Fibroblast of lung (primary cell): ENCODE data around the gene C1S. TPM values are rescaled to one million over a fixed set of nuclear protein-coding genes. Genes with fewer than 3 reads are reported as not detected.
A peak's percentile ranks its signal among the peaks of the same experiment; 100 is the strongest.

Source experiments
- DNase-seq, 2 donors: peaks; one replicate each; pipeline versions ENCODE4 v3.0.0 to v3.0.0-alpha.2; 2010; ENCODE audit warnings: low read depth in 2 of 2
- H2AFZ ChIP-seq: 2 replicates; pipeline ENCODE4 v1.5.1; 2012; ENCODE audit warnings: low read length, control low read depth, inconsistent platforms
- H3K27ac ChIP-seq: 2 replicates; pipeline ENCODE4 v1.5.1; 2011; ENCODE audit warnings: low read length, control low read depth; ENCODE audit not compliant: insufficient read depth
- H3K27me3 ChIP-seq: 2 replicates; pipeline ENCODE4 v1.5.1; 2011; ENCODE audit warnings: mild to moderate bottlenecking, low read length; ENCODE audit not compliant: control insufficient read depth, insufficient read depth
- H3K36me3 ChIP-seq: 2 replicates; pipeline ENCODE4 v1.5.1; 2011; ENCODE audit warnings: low read length; ENCODE audit not compliant: control insufficient read depth, insufficient read depth
- H3K4me1 ChIP-seq: 2 replicates; pipeline ENCODE4 v1.5.1; 2011; ENCODE audit warnings: low read length; ENCODE audit not compliant: control insufficient read depth, insufficient read depth; ENCODE audit errors: extremely low read depth
- H3K4me2 ChIP-seq: 2 replicates; pipeline ENCODE4 v1.5.1; 2011; ENCODE audit warnings: low read length, control low read depth; ENCODE audit not compliant: insufficient read depth; ENCODE audit errors: extremely low read depth
- H3K4me3 ChIP-seq, 4 experiments: fragments of 200-600 bp in 1 of 4; sonication (generic) in 1 of 4; replicated peaks in 1 of 4; 2 replicates each; pipeline ENCODE4 v1.5.1; 2011 to 2016; ENCODE audit warnings: low read length in 4 of 4, low read depth in 3 of 4, mild to moderate bottlenecking in 3 of 4, control low read depth in 2 of 4, inconsistent platforms in 1 of 4, mixed read lengths in 1 of 4; ENCODE audit not compliant: insufficient read depth in 1 of 4; ENCODE audit errors: control extremely low read depth in 1 of 4
- H3K79me2 ChIP-seq: 2 replicates; pipeline ENCODE4 v1.5.1; 2012; ENCODE audit warnings: mild to moderate bottlenecking, low read length, inconsistent platforms; ENCODE audit not compliant: control insufficient read depth, insufficient read depth
- H3K9ac ChIP-seq: 2 replicates; pipeline ENCODE4 v1.5.1; 2011; ENCODE audit warnings: mild to moderate bottlenecking, low read length, control low read depth; ENCODE audit not compliant: insufficient read depth
- H3K9me3 ChIP-seq: 2 replicates; pipeline ENCODE4 v1.5.1; 2012; ENCODE audit warnings: low read depth, low read length; ENCODE audit not compliant: control insufficient read depth, insufficient read depth
- H4K20me1 ChIP-seq: 2 replicates; pipeline ENCODE4 v1.5.1; 2011; ENCODE audit warnings: low read length; ENCODE audit not compliant: control insufficient read depth, insufficient read depth; ENCODE audit errors: extremely low read depth
- CTCF ChIP-seq, 2 donors: IDR thresholded peaks in 1 of 2; conservative IDR thresholded peaks in 1 of 2; 1 replicate in 1 of 2; 2 replicates in 1 of 2; pipeline ENCODE4 v1.5.1; 2011 to 2012; ENCODE audit warnings: low read length in 2 of 2, control low read depth in 1 of 2, inconsistent platforms in 1 of 2, low read depth in 1 of 2, mild to moderate bottlenecking in 1 of 2
- EZH2 ChIP-seq: IDR thresholded peaks from 2 replicates; pipeline ENCODE4 v1.5.1; 2012; ENCODE audit warnings: low read length, control low read depth, mild to moderate bottlenecking; ENCODE audit errors: missing control alignments
- polyA plus RNA-seq, 2 donors: library from polyadenylated mRNA; depleted of rRNA in 1 of 2; stranded (reverse) in 1 of 2; unstranded in 1 of 2; fragments of >200 nt; gene quantifications; 2 replicates each; pipeline ENCODE4 v1.2.1, GENCODE V29; 2011 to 2012; ENCODE audit warnings: missing spikeins in 1 of 2
- total RNA-seq: library from RNA; depleted of rRNA; stranded (reverse); fragments of >200 nt; gene quantifications from 2 replicates; pipeline ENCODE4 v1.2.1, GENCODE V29; 2014

Gene C1S
- total and polyA plus RNA-seq, 2 donors (not counting 1 experiment from before 2014, with no cell fraction given) = 507 to 997 TPM

GRCh38 chr12:7113389-7113871 is 52.9 kb downstream of the C1S start:
- Histone ChIP-seq H4K20me1 (no peaks in the 10 kb centered on the region), H2AFZ (no peak overlapping the region), H3K9me3 (no peaks in the 10 kb centered on the region), H3K36me3 (peaks cover 4% of the 10 kb centered on the region), H3K79me2 (peaks cover 3% of the 10 kb centered on the region), H3K27me3 (no peaks in the 10 kb centered on the region), H3K4me1 (peaks cover 3% of the 10 kb centered on the region), H3K4me3 (no peak overlapping the region), H3K27ac (no peak overlapping the region), H3K9ac (no peak overlapping the region), H3K4me2 (no peak overlapping the region)
- DNase-seq = peak in 1 of 2 donors; percentile 63
- no peak for TF ChIP-seq EZH2
- peak; percentile 76 to 81 for TF ChIP-seq CTCF (conservative IDR thresholded peaks at IDR 0.05 in 1 of 2, IDR thresholded peaks at IDR 0.05 in 1 of 2; ENCODE audit: low read depth in 1 of 2, low read length in 2 of 2)

GRCh38 chr12:7114008-7114407 is 53.5 kb downstream of the C1S start:
- H3K27ac ChIP-seq = no peak overlapping the region
- TF ChIP-seq CTCF (conservative IDR thresholded peaks at IDR 0.05 in 1 of 2, IDR thresholded peaks at IDR 0.05 in 1 of 2; ENCODE audit: low read depth in 1 of 2, low read length in 2 of 2) (no peak), EZH2 (no peak)
- H2AFZ ChIP-seq = no peak overlapping the region
- no peak overlapping the region for H3K9ac ChIP-seq
- no peak overlapping the region for H3K4me3 ChIP-seq
- H3K27me3 ChIP-seq = no peaks in the 10 kb centered on the region
- no peak for DNase-seq
- H4K20me1 ChIP-seq = no peaks in the 10 kb centered on the region
- H3K9me3 ChIP-seq = no peaks in the 10 kb centered on the region
- H3K36me3 ChIP-seq = peaks cover 4% of the 10 kb centered on the region
- H3K79me2 ChIP-seq = no peaks in the 10 kb centered on the region
- H3K4me2 ChIP-seq = no peak overlapping the region
- peaks cover 3% of the 10 kb centered on the region for H3K4me1 ChIP-seq

GRCh38 chr12:7114851-7115250 is 54.3 kb downstream of the C1S start:
- TF ChIP-seq EZH2 (no peak), CTCF (conservative IDR thresholded peaks at IDR 0.05 in 1 of 2, IDR thresholded peaks at IDR 0.05 in 1 of 2; ENCODE audit: low read depth in 1 of 2, low read length in 2 of 2) (no peak)
- no peaks in the 10 kb centered on the region for H3K4me1 ChIP-seq
- H3K36me3 ChIP-seq = peaks cover 4% of the 10 kb centered on the region
- H3K27me3 ChIP-seq = no peaks in the 10 kb centered on the region
- H3K4me2 ChIP-seq = no peak overlapping the region
- H3K4me3 ChIP-seq = no peak overlapping the region
- no peaks in the 10 kb centered on the region for H4K20me1 ChIP-seq
- H2AFZ ChIP-seq = no peak overlapping the region
- H3K9me3 ChIP-seq = no peaks in the 10 kb centered on the region
- H3K79me2 ChIP-seq = no peaks in the 10 kb centered on the region
- no peak overlapping the region for H3K27ac ChIP-seq
- no peak for DNase-seq
- no peak overlapping the region for H3K9ac ChIP-seq
